Activated T-cell treated with anti-CD3 and anti-CD28 coated beads, Interleukin-2, amount 50 U/mL, for 72 hours (primary cell): ENCODE results near the gene ELOVL4. TPM values are rescaled to one million over a fixed set of nuclear protein-coding genes. Genes with fewer than 3 reads are reported as not detected.

Source experiments
- ATAC-seq, 2 donors: fragments of 150-1000 bp; cut with Tn5 transposase; replicated peaks in 1 of 2; 2 replicates each; pipeline ENCODE4 v1.10.0; 2021; ENCODE audit warnings: moderate library complexity in 2 of 2, mild to moderate bottlenecking in 1 of 2
- DNase-seq, 2 donors: peaks; one replicate each; pipeline ENCODE4 v3.0.0; 2021 to 2022; ENCODE audit warnings: mixed read lengths in 1 of 2
- H3K27ac Mint-ChIP-seq: one replicate; pipeline ENCODE4 v1.8.0; 2022; ENCODE audit warnings: mild to moderate bottlenecking, moderate library complexity, mixed read lengths
- H3K27me3 Mint-ChIP-seq: one replicate; pipeline ENCODE4 v1.8.0; 2022; ENCODE audit warnings: low read depth, mixed read lengths
- H3K36me3 Mint-ChIP-seq, 2 donors: one replicate each; pipeline ENCODE4 v1.8.0; 2022; ENCODE audit warnings: mixed read lengths in 2 of 2, mild to moderate bottlenecking in 1 of 2; ENCODE audit not compliant: insufficient read depth in 2 of 2
- H3K4me1 Mint-ChIP-seq: one replicate; pipeline ENCODE4 v1.8.0; 2022; ENCODE audit warnings: low read depth, mixed read lengths
- H3K4me3 Mint-ChIP-seq, 2 donors: one replicate each; pipeline ENCODE4 v1.8.0; 2022; ENCODE audit warnings: mild to moderate bottlenecking in 2 of 2, mixed read lengths in 2 of 2, moderate library complexity in 2 of 2
- H3K9me3 Mint-ChIP-seq, 2 donors: one replicate each; pipeline ENCODE4 v1.8.0; 2022; ENCODE audit warnings: mixed read lengths in 2 of 2
- total RNA-seq, 2 donors: library from RNA; stranded (reverse); gene quantifications; one replicate each; pipeline ENCODE4 v1.2.3, GENCODE V29; 2022

Gene ELOVL4
- 1 to 10 TPM; 1.8 to 2.1 TPM for total RNA-seq

DNA sequence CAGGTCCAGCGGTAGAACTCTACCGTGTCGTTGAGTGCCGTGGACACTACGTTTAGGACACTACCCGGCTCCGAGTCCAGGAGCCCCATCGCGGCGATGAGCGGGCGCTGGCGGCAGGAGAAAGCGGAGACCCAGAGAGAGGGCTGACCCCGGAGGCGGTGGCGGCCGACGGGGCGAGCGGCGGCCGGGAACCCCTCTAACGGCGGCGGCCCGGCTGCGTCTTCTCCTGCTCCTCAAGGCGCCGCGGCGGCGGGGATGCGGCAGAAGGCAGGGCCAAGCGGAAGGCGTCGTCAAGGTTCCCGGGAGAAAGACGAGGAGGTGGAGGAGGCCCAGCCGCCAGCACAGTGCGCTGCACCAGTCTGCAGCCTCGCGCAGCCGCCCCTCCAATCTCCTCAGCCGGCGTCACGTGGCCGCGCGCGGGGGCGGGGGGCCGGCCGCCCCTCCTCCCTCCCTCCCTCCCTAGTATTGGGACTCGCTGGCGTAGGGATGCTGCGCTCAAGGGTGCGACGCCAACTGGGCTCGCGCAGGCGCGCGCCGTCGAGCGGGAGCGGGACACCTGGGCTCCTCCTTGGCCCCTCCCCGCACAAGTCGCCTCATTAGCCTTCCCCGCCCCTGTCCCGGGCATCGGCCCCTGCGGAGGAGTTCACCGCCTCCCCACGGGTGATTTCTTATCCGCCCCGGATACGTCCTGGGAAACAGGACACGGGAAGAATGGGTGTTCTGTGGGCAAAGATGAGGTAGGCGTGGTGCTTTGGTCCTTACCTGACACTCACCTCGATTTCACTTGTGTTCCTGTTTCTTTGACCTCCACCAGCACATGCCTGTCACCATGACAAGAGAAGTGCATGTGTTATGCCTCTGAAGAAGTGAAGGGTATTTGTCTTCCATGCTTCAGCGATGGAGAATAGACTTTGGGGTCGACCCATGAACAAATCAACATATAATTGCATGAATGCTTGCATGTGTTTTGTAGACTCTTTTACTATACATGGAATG lies at the start of gene ELOVL4:
ELOVL4 (minus strand) TSS at position 363 of the 996 bp plus-strand sequence; CDS start at position 89, 274 bp downstream.
- H3K4me3 Mint-ChIP-seq = peak within 1 kb of the TSS; percentile 96 to 99
- H3K36me3 Mint-ChIP-seq = peaks cover 1 to 3% of the 10 kb centered on the region in 2 donors
- ATAC-seq (peak; percentile 78 to 80), DNase-seq (peak; percentile 59 to 63)
- H3K27ac Mint-ChIP-seq = peak within 1 kb of the TSS; percentile 81
- H3K9me3 Mint-ChIP-seq = no peaks in the 10 kb centered on the region
- H3K4me1 Mint-ChIP-seq = peaks cover 31% of the 10 kb centered on the region
- H3K27me3 Mint-ChIP-seq = peaks cover 30% of the 10 kb centered on the region

DNA sequence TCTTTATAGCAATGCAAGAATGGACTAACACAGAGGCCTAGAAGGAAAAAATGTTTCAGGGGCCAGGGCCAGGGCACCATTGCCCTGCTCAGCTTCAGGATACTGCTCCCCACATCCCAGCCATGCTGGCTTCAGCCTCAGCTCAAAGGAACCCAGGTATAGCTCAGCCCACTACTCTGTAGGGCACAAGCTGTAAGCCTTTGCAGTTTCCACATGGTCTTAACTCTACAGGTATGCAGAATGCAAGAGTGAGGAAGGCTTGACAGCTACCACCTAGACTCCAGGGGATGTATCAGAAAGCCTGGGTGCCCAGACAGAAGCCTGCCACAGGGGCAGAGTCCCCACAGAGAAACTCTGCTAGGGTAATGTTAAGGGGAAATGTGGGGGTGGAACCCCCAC lies 46.6 kb upstream of the ELOVL4 start:
- H3K27me3 Mint-ChIP-seq = no peaks in the 10 kb centered on the region
- no peak overlapping the region for H3K27ac Mint-ChIP-seq
- peak in 1 of 2 donors; percentile 25 for ATAC-seq
- H3K9me3 Mint-ChIP-seq = peaks cover 0 to 2% of the 10 kb centered on the region in 2 donors
- no peak overlapping the region for H3K4me3 Mint-ChIP-seq
- H3K36me3 Mint-ChIP-seq = no peaks in the 10 kb centered on the region
- H3K4me1 Mint-ChIP-seq = no peaks in the 10 kb centered on the region
- no peak for DNase-seq

DNA sequence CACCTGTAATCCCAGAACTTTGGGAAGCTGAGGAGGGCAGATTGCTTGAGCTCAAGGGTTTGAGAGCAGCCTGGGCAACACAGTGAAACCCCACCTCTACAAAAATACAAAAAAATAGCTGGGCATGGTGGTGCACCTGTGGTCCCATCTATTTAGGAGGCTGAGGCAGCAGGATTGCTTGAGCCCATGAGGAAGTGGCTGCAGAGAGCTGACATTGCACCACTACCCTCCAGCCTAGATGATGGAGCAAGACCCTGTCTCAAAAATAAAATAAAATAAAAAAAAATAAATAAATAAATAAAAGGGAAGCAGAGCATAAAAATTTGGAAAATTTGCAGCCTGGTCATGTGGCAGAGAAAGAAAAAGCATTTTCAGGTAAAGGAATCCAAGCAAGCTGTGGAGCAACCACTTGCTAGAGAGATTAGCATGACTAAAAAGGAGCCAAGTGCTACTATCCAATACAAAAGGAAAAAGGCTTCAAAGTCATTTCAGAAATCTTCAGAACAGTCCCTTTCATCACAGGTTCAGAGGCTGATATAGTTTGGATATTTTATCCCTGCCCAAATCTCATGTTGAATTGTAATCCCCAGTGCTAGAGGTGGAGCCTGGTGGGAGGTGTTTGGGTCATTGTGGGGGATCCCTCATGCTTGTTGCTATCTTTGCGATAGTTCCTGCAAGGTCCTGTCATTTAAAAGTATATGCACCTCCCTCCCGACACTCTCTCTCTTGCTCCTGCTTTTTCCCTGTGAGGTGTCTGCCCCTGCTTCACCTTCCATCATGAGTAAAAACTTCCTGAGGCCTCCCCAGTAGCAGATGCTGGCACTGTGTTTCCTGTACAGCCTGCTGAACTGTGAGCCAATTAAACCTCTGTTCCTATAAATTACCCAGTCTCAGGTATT lies 45.9 kb upstream of the ELOVL4 start:
- DNase-seq (no peak), ATAC-seq (no peak)
- no peak overlapping the region for H3K4me3 Mint-ChIP-seq
- no peaks in the 10 kb centered on the region for H3K36me3 Mint-ChIP-seq
- no peak overlapping the region for H3K27ac Mint-ChIP-seq
- H3K9me3 Mint-ChIP-seq = peaks cover 0 to 2% of the 10 kb centered on the region in 2 donors
- H3K4me1 Mint-ChIP-seq = no peaks in the 10 kb centered on the region
- no peaks in the 10 kb centered on the region for H3K27me3 Mint-ChIP-seq

DNA sequence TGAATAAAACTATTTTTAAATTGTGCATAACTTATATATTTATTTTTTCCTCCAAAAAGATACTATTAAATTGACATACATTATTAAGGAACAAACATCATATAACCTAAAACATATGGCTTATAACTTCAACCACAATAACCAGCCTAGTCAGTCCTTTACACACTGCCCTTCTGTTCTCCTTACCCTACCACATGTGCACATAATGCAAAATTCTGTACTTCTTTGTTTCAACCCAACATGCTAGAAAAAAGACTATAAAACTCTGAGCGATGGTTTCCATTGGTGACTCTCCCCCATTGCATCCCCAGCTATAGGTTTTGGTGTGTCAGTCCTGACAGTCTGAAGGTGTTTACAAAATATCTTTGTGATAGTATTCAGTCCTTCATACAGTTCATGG lies 42.3 kb upstream of the ELOVL4 start:
- Mint-ChIP-seq H3K4me3 (no peak overlapping the region), H3K9me3 (peaks cover 0 to 2% of the 10 kb centered on the region in 2 donors), H3K36me3 (no peaks in the 10 kb centered on the region), H3K27ac (no peak overlapping the region), H3K27me3 (peaks cover 4% of the 10 kb centered on the region), H3K4me1 (no peaks in the 10 kb centered on the region)
- ATAC-seq (no peak), DNase-seq (no peak)

DNA sequence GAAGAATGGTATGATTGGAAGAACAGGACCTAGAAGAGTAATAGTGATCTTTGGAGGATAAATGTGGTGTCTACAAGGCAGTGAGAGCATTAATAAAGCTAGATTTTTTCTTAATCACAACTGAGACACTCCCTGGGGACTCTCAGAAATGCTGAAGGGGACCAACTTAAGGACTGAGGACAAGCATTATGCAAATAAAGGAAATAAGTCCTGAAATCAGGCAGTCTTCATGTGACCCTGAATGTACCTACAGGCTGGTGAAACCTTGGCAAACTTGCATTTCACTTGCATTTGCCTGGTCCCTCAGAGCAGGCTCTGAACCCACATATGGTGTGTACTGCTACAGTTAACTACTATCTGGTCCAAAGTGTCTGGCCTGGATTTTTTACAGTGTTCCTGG lies 37.8 kb upstream of the ELOVL4 start:
- Mint-ChIP-seq H3K36me3 (no peaks in the 10 kb centered on the region), H3K4me1 (no peaks in the 10 kb centered on the region), H3K27me3 (peaks cover 5% of the 10 kb centered on the region), H3K4me3 (no peak overlapping the region), H3K9me3 (no peaks in the 10 kb centered on the region), H3K27ac (peak overlapping the region; percentile 15)
- DNase-seq (no peak), ATAC-seq (no peak)

DNA sequence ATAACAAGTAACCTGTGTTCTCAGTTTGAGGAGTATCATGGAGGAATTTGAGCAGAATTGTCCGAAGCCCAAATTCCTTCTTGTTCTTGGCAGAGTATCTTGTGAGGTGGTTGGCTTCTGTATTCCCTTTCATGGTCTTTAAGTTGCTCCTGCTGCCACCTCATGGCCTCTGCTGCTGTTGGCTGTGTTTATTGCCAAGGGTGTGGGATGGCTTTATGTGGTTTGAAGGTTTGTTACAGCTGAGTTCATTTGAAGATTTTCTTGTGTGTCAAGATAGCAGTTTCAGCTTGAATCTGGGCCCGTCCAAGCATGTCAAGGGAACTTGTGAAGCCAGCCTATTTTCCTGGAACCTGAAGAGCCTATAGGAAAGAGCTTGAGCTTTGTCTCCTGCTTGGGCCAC lies 36.9 kb upstream of the ELOVL4 start:
- peak in 1 of 2 donors; percentile 6 for DNase-seq
- H3K9me3 Mint-ChIP-seq = no peaks in the 10 kb centered on the region
- peaks cover 5% of the 10 kb centered on the region for H3K27me3 Mint-ChIP-seq
- no peaks in the 10 kb centered on the region for H3K4me1 Mint-ChIP-seq
- H3K4me3 Mint-ChIP-seq = no peak overlapping the region
- H3K36me3 Mint-ChIP-seq = no peaks in the 10 kb centered on the region
- ATAC-seq = peak; percentile 45 to 50
- H3K27ac Mint-ChIP-seq = no peak overlapping the region

DNA sequence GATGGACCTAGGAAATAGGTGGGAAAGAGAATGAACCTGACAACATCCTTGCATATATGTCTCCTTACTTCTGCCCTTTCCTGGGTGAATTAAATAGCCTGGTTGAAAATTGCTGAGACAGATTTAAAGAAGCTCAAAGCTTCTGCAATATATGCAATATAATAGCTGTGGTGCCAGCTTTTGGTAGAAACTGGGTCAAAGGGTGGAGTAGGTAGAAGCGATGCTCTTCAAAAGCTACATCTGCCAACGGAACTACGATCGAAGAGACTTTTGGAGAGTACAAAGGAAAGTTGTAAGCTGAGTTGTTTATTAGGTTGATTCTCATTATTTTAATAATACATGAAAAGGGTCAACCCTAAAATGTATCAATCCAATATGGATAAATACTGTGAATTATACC lies 34.3 kb upstream of the ELOVL4 start:
- Mint-ChIP-seq H3K9me3 (no peaks in the 10 kb centered on the region), H3K36me3 (no peaks in the 10 kb centered on the region), H3K27ac (no peak overlapping the region), H3K4me3 (peak overlapping the region in 1 of 2 donors; percentile 47), H3K27me3 (peaks cover 5% of the 10 kb centered on the region), H3K4me1 (no peaks in the 10 kb centered on the region)
- no peak for DNase-seq
- no peak for ATAC-seq

DNA sequence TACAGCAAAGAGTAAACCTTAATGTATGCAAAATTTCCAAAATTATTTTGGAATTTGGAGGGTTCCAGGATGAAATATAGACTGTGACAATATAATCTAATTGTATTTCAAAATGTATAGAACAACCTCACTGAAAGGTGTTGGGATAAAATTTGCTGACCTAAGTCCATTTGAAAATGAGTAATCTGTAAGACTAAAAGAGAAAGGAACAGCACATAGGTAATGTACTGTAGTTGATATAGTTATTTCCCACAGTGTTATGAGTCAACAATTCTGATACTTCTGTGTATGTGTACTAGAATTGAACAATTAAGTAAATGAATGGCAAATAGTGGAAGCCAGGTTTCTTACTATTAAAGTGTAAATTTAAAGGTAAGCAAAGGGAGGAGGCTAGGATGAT lies 23.8 kb upstream of the ELOVL4 start:
- H3K36me3 Mint-ChIP-seq = peaks cover 5 to 7% of the 10 kb centered on the region in 2 donors
- H3K4me3 Mint-ChIP-seq = no peak overlapping the region
- no peaks in the 10 kb centered on the region for H3K27me3 Mint-ChIP-seq
- no peak overlapping the region for H3K27ac Mint-ChIP-seq
- H3K9me3 Mint-ChIP-seq = peaks cover 11 to 25% of the 10 kb centered on the region in 2 donors
- H3K4me1 Mint-ChIP-seq = no peaks in the 10 kb centered on the region
- ATAC-seq (no peak), DNase-seq (no peak)

DNA sequence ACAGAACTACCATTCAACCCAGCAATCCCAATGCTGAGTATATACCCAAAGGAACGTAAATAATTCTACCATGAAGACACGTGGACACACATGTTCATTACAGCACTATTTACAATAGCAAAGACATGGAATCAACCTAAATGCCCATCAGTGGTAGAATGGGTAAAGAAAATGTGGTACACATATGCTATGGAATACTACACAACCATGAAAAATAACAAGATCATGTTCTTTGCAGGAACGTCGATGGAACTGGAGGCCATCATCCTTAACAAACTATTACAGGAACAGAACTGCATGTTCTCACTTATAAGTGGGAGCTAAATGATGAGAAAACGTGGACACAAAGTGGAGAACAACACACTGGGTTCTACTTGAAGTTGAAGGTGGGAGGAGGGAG lies 22.4 kb upstream of the ELOVL4 start:
- peaks cover 5 to 7% of the 10 kb centered on the region in 2 donors for H3K36me3 Mint-ChIP-seq
- DNase-seq (no peak), ATAC-seq (no peak)
- H3K4me3 Mint-ChIP-seq = no peak overlapping the region
- H3K9me3 Mint-ChIP-seq = peaks cover 11 to 26% of the 10 kb centered on the region in 2 donors
- H3K27me3 Mint-ChIP-seq = no peaks in the 10 kb centered on the region
- no peak overlapping the region for H3K27ac Mint-ChIP-seq
- no peaks in the 10 kb centered on the region for H3K4me1 Mint-ChIP-seq

DNA sequence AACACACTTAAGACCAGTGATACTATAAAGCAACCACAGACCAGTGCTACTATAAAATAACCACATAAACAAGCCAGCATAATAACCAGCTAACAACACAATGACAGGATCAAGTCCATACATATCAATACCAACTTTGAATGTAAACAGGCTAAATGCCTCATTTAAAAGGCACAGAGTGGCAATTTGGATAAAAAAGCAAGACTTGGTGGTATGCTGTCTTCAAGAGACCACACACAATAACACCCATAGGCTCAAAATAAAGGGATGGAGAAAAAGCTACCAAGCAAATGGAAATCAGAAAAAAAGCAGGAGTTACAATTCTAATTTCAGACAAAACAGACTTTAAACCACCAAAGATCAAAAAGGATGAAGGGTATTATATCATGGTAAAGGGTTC lies 19.8 kb upstream of the ELOVL4 start:
- H3K27ac Mint-ChIP-seq = no peak overlapping the region
- H3K4me3 Mint-ChIP-seq = no peak overlapping the region
- ATAC-seq = no peak
- H3K4me1 Mint-ChIP-seq = no peaks in the 10 kb centered on the region
- no peak for DNase-seq
- H3K27me3 Mint-ChIP-seq = no peaks in the 10 kb centered on the region
- peaks cover 11 to 26% of the 10 kb centered on the region in 2 donors for H3K9me3 Mint-ChIP-seq
- H3K36me3 Mint-ChIP-seq = peaks cover 5 to 11% of the 10 kb centered on the region in 2 donors

DNA sequence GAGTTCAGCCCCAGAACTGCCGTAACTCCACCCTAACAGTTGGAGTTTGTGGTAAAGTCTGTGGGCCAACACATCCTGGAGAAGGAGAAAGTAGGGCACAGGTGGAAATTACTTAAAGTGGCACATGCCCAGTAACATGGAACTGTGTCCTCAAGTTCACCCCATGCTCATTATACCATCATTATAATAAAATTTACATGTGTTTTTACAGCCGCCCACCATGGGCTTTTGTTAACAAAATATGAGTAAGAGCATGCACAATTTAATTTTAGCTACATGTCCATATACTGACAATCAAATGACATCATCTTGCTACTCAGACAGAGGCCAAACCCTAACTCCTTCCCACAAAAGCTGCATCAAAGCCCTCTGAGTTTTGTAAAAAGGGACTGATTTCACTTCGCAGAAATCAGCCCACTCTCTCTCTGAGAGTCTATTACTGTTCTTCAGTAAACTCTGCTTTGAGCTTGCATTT lies 17.3 kb upstream of the ELOVL4 start:
- Mint-ChIP-seq H3K36me3 (peaks cover 5 to 11% of the 10 kb centered on the region in 2 donors), H3K27ac (no peak overlapping the region), H3K27me3 (no peaks in the 10 kb centered on the region)

DNA sequence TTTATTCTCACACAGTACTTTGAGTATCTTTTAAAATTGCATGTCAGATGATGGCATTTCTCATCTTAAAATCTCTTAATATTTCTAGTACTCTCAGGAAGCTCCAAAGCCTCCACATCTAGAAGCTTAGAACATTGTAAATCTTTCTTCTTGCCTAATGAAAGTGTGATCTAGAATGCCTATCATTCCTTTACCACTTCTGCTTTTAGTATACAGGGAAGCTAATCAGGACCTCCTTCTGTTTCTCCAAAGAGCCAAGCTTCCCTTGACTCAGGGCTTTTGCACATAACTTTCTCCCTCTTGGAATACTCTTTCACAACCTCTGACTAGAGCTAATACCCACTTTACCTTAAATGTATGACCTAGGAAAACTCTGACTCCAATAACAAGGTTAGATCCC lies 7.5 kb upstream of the ELOVL4 start:
- no peak for ATAC-seq
- Mint-ChIP-seq H3K9me3 (peaks cover 0 to 2% of the 10 kb centered on the region in 2 donors), H3K27ac (no peak overlapping the region), H3K36me3 (peaks cover 0 to 2% of the 10 kb centered on the region in 2 donors), H3K4me1 (no peaks in the 10 kb centered on the region), H3K4me3 (no peak overlapping the region), H3K27me3 (peaks cover 10% of the 10 kb centered on the region)
- no peak for DNase-seq

More for the DNA sequence above, 17.3 kb upstream of the ELOVL4 start:
- peak; percentile 3 to 6 for DNase-seq
- Mint-ChIP-seq H3K4me1 (no peaks in the 10 kb centered on the region), H3K9me3 (peaks cover 10 to 21% of the 10 kb centered on the region in 2 donors), H3K4me3 (no peak overlapping the region)
- peak; percentile 86 for ATAC-seq

DNA sequence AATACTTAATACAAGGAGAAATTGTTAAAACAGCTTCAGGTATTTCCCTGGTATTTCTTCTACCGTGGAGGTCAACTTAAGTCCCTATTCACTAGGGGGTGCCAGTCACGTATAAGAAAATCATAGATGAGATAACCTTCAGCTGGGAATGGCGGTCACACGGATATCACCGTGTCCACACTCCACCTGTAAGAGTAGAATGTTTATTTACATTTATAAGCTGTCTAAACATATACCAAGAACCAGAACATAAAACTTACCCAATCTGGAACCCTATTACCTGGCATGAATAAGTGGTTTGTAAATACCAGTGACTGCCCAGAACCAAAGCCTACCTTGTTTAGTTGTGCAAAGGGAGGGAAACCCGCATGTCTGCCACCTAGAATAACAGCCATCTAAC lies 1.9 kb upstream of the ELOVL4 start:
- DNase-seq = peak; percentile 60 to 74
- H3K4me3 Mint-ChIP-seq = peak overlapping the region; percentile 31 to 55
- H3K36me3 Mint-ChIP-seq = peaks cover 1 to 3% of the 10 kb centered on the region in 2 donors
- ATAC-seq = no peak
- H3K27me3 Mint-ChIP-seq = peaks cover 22% of the 10 kb centered on the region
- no peak overlapping the region for H3K27ac Mint-ChIP-seq
- H3K9me3 Mint-ChIP-seq = no peaks in the 10 kb centered on the region
- peaks cover 31% of the 10 kb centered on the region for H3K4me1 Mint-ChIP-seq
